ENCODE measurements around the gene PRPF18. TPM values are rescaled to one million over a fixed set of nuclear protein-coding genes. Genes with fewer than 3 reads are reported as not detected.

The PRPF18 gene
- total RNA-seq, 2 donors from 2014 or later: 18.0 to 40.2 TPM

- Histone ChIP-seq H3K4me1 (ENCODE audit: control insufficient read depth in 1 of 2, low read depth in 2 of 2) (peaks cover 0 to 9% of the 10 kb centered on the region in 2 donors), H3K27me3 (replicated peaks; ENCODE audit: insufficient read depth) (no peaks in the 10 kb centered on the region), H3K27ac (no peak overlapping the region), H3K4me3 (no peak overlapping the region), H3K36me3 (peaks cover 20% of the 10 kb centered on the region), H3K9me3 (no peaks in the 10 kb centered on the region)
- no peak for ATAC-seq (ENCODE audit: insufficient number of reproducible peaks, low FRiP score, low read depth)
- no peak for TF ChIP-seq CTCF (IDR thresholded peaks at IDR 0.05)
- DNase-seq (ENCODE audit: low spot score): no peak
Measured at GRCh38 chr10:13658871-13659685, 72.3 kb downstream of the PRPF18 start.

- peak; percentile 88 for TF ChIP-seq CTCF (IDR thresholded peaks at IDR 0.05)
- DNase-seq (ENCODE audit: low spot score) (no peak), ATAC-seq (ENCODE audit: insufficient number of reproducible peaks, low FRiP score, low read depth) (no peak)
- Histone ChIP-seq H3K4me1 (ENCODE audit: control insufficient read depth in 1 of 2, low read depth in 2 of 2) (peaks cover 0 to 9% of the 10 kb centered on the region in 2 donors), H3K4me3 (no peak overlapping the region), H3K27me3 (replicated peaks; ENCODE audit: insufficient read depth) (no peaks in the 10 kb centered on the region), H3K27ac (no peak overlapping the region), H3K36me3 (peaks cover 23% of the 10 kb centered on the region), H3K9me3 (no peaks in the 10 kb centered on the region)
Measured at GRCh38 chr10:13659887-13660550, 73.3 kb downstream of the PRPF18 start.

GRCh38 chr10:13660551-13660920 is 73.8 kb downstream of the PRPF18 start:
- no peak overlapping the region for H3K27ac ChIP-seq
- H3K4me1 ChIP-seq (ENCODE audit: control insufficient read depth in 1 of 2, low read depth in 2 of 2): peaks cover 0 to 9% of the 10 kb centered on the region in 2 donors
- H3K36me3 ChIP-seq: peaks cover 28% of the 10 kb centered on the region
- H3K9me3 ChIP-seq: no peaks in the 10 kb centered on the region
- TF ChIP-seq CTCF (IDR thresholded peaks at IDR 0.05): no peak
- DNase-seq (ENCODE audit: low spot score) (no peak), ATAC-seq (ENCODE audit: insufficient number of reproducible peaks, low FRiP score, low read depth) (no peak)
- H3K4me3 ChIP-seq: no peak overlapping the region
- no peaks in the 10 kb centered on the region for H3K27me3 ChIP-seq (replicated peaks; ENCODE audit: insufficient read depth)

GRCh38 chr10:13661256-13661655 is 74.5 kb downstream of the PRPF18 start:
- TF ChIP-seq CTCF (IDR thresholded peaks at IDR 0.05): no peak
- ATAC-seq (ENCODE audit: insufficient number of reproducible peaks, low FRiP score, low read depth): no peak
- no peaks in the 10 kb centered on the region for H3K27me3 ChIP-seq (replicated peaks; ENCODE audit: insufficient read depth)
- peaks cover 34% of the 10 kb centered on the region for H3K36me3 ChIP-seq
- H3K4me1 ChIP-seq (ENCODE audit: control insufficient read depth in 1 of 2, low read depth in 2 of 2): peaks cover 0 to 9% of the 10 kb centered on the region in 2 donors
- DNase-seq (ENCODE audit: low spot score): no peak
- no peak overlapping the region for H3K4me3 ChIP-seq
- peak overlapping the region in 1 of 2 donors; percentile 28 for H3K27ac ChIP-seq
- no peaks in the 10 kb centered on the region for H3K9me3 ChIP-seq

GRCh38 chr10:13665516-13666262 is 78.9 kb downstream of the PRPF18 start:
- Histone ChIP-seq H3K36me3 (peaks cover 64% of the 10 kb centered on the region), H3K27me3 (replicated peaks; ENCODE audit: insufficient read depth) (no peaks in the 10 kb centered on the region), H3K4me1 (ENCODE audit: control insufficient read depth in 1 of 2, low read depth in 2 of 2) (no peaks in the 10 kb centered on the region), H3K4me3 (no peak overlapping the region), H3K27ac (no peak overlapping the region), H3K9me3 (no peaks in the 10 kb centered on the region)
- TF ChIP-seq CTCF (IDR thresholded peaks at IDR 0.05): no peak
- DNase-seq (ENCODE audit: low spot score) (no peak), ATAC-seq (ENCODE audit: insufficient number of reproducible peaks, low FRiP score, low read depth) (no peak)
